Measurements from ENCODE around the gene SLC7A5.
"Not testable (repeated sequence)": the region's sequence is repeated elsewhere in the genome, so short reads cannot be mapped to it uniquely, and the experiment has no call there.

The SLC7A5 gene

DNA sequence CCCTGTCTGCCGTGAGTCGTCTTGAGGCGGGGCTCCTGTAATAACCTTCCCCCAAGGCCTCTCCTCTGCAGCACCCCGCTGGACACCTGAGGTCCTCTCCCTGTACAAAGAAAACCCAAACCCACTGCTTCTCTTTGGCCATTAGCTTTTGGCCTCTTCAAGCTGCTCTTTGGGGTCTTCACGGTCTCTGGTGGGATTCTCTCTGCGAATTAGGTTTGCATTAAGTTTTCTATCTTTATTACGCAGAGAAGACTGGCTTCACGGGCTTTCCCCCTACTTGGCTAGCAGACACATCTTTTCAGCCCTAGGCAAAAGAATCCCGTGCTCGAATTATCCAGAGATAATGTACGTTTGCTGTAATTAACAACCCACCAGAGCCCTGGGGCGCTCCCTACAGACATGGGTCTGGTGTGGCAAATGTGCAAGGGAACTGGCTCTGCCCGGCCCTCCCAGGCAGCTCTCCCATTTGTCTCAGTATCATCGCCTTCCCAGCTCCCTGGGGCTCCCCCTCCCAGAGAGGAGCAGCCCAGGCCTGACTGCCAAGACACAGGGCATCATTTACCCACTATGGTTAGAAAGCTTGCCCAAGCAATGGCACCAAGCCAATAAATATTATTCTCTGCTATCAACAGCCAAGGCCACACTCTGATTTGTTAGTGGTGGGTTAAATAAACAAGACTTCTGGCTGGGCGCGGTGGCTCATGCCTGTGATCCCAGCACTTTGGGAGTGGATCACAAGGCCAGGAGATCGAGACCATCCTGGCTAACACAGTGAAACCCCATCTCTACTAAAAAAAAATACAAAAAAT, 78.8 kb downstream of the SLC7A5 start:
- DNase-seq = no peak

DNA sequence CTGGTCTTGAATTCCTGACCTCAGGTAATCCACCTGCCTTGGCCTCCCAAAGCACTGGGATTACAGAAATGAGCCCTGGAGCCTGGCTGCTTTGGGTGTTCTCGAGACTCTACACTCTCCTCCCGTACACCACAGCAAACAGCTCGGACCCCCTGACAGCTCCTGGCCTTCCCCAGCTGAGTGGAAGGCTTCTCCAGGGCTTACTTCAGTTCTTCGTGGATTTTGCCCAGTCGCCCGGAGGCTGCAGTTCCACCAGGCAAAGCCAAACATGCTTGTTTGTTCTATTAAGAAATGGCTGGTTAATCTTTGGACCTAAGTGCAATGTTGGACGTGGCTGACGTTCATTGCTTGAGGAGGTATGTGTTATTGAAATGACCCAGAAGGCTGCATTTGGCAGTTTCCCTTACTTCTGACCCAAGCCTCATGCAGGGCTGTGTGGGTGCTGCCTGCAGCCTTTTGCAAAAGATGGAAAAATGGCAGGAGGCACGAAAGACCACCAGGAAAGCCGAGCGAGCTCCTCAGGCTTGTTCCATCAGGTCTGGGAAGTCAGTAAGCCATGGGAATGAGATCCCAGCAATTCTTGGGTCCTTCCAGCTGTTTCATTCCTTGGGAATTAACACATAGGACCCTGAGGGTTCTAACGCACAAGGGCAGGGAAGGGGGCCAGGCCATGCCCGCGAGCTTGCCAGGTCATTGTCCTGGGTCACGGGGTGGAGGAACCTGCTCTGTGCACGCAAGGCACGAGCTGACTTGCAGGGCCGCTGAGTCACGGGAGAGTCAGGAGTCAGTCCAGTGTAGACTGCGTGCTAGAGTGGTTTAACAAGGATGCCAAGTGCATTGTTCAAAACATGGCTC, 79.6 kb downstream of the SLC7A5 start:
- no peak for DNase-seq

DNA sequence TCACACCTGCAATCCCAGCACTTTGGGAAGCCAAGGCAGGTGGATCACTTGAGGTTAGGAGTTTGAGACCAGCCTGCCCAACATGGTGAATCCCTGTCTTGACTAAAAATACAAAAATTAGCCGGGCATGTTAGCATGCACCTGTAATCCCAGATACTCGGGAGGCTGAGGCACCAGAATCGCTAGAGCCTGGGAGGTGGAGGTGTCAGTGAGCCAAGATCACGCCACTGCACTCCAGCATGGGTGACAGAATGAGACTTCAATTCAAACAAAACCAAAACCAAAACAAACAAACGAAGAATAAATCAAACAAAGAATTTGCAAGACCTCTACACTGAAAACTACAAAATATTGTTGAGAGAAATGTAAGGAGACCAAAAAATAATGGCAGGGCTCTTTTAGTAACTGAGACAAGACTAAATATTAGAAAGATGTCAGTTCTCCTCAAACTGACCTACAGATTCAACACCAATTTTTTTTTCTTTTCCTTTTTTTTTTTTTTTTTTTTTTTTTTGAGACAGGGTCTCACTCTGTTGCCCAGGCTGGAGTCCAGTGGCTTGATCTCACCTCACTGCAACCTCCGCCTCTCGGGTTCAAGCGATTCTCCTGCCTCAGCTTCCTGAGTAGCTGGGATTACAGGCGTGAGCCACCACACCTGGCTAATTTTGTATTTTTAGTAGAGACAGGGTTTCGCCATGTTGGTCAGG, 80.4 kb downstream of the SLC7A5 start:
- not testable (repeated sequence) for DNase-seq

DNA sequence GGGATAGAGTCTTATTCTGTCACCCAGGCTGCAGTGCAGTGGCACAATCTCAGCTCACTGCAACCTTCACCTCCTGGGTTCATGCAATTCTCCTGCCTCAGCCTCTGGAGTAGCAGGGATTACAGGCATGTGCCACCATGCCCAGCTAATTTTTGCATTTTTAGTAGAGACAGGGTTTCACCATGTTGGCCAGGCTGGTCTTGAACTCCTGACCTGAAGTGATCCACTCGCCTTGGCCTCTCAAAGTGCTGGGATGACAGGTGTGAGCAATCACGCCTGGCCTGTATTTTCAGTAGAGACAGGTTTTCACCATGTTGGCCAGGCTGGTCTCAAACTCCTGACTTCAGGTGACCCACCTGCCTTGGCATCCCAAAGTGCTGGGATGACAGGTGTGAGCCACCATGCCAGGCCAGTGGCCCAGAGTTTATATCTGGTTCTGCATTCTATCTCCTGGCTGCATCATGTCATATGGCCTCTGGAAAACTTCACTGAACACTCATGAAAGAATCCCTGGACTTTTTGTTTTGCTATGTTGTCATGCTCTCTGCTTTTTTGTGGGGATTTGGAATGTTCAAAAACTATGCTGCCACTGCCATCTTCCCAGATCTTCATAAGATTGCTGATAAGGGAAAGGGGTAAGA, 81.7 kb downstream of the SLC7A5 start:
- DNase-seq = not testable (repeated sequence)

DNA sequence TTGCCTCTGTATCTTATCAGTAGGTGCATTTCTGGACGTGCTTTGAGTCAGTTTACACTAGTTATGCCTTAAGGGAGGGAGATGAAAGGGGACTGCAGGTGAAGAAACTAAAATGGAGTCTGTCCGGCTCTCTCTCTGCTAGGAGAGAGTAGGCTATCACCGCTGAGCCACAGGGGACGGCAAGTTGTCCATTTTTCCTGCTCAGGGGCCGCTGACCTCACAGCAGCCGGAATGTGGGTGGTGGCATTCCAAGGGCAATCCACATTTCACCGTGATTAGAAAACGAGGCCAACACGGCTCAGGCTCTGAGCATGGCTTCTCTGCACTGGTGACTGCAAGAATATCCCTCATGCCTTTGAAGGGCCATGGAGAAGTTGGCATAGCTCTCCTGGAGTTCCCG, 84.5 kb downstream of the SLC7A5 start:
- DNase-seq = no peak

DNA sequence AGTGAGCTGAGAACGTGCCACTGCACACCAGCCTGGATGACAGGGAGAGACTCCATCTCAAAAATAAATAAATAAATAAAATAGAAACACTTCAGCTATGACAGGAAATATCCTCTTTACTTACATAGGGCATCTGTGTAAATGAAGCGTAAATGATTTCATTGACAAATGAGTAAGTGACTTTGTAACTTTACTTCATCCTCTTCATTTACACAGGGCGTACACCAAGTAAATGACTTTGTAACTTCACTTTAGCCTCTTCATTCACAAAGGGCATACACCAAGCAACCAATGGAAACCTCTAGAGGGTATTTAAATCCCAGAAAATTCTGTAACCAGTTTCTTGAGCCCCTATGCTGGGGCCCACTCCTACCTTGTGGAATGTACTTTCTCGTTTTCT, 87.3 kb downstream of the SLC7A5 start:
- no peak for DNase-seq

DNA sequence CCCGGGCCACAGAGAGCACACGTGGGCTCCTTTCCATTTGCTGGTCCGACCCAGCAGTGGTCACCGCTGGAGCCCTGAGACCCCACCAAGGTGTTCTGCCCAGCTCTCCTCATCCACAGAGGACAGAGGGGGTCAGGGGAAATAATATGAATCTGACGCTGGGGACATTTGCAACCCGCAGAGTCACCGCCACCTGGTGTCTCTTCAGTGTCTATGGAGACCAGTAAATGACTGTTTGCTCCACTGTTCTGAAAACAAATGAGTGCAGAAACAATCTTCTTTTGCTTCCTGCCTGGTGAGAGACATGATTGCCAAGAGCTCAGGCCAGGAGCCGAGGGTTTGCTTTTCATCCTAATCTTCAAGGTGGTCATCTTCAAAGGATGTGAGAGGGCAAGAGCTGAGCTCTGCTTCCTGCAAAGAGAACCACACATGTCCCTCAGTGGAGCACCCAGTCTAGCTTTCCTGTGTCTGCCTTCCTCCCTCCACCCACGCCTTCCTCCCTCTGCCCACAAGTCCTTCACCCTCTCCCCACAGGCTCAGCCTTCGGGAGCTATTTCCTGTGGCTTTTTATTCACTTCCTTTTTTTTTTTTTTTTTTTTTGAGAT, 88.8 kb downstream of the SLC7A5 start:
- no peak for DNase-seq
